Stimulated activated CD8-positive, alpha-beta memory T cell treated with anti-CD3 and anti-CD28 coated beads, Interleukin-4, amount 100 ng/mL, for 1 hour (primary cell): ENCODE data around the gene TNRC6A.
"Not testable (repeated sequence)": the region's sequence is repeated elsewhere in the genome, so short reads cannot be mapped to it uniquely, and the experiment has no call there.

Experiments used
- DNase-seq, 2 donors: peaks; one replicate each; pipeline ENCODE4 v3.0.0-alpha.2; 2020; ENCODE audit warnings: low read depth in 2 of 2, low spot score in 1 of 2

TNRC6A gene

DNA sequence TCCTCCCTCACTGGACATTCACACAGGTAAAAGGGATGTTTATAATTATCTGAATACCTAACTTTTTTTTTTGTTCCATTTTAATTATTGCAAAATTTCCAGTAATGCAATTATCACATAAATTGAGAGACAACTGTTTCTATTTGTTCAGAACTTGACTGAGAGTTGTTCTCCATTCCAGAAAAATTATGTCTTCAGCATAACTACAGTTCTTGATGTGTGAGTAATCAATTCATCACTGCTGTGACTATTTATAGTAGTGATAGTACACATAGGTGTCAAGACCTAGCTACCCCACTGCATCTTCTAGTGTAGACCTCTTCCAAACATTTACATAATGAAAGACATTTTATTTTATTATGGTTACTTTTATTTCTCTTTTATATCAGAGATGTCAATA, 5.8 kb upstream of the TNRC6A start:
- no peak for DNase-seq

DNA sequence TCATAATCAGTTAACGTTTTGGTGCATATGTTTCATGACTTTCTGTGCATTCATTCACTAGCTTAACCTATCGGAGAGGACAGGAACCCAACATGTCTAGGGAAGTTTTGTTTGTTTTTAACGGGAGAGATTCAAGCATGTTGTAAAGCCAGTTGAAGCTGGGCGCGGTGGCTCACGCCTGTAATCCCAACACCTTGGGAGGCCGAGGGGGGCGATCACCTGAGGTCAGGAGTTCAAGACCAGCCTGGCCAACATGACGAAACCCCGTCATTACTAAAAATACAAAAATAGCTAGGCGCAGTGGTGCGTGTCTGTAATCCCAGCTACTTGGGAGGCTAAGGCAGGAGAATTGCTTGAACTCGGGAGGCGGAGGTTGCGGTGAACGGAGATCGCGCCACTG, 1.4 kb upstream of the TNRC6A start:
- DNase-seq: no peak

DNA sequence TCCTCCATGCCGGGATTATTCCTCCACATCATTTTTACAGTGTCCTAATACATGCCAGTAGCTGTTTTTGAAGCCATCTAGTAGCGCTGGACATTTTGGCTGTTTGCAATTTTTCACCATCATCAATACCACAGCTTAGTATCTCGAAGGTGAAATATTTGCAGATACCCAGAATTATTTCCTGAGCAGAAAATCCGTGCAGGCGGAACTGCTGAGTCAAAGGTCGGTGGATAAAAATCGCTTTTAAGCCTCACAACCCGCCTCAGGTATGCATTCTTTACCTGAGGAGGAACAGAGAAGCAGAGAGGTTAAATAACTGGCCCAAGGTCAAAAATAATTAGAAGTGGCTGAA, 584 bp upstream of the TNRC6A start:
- no peak for DNase-seq

DNA sequence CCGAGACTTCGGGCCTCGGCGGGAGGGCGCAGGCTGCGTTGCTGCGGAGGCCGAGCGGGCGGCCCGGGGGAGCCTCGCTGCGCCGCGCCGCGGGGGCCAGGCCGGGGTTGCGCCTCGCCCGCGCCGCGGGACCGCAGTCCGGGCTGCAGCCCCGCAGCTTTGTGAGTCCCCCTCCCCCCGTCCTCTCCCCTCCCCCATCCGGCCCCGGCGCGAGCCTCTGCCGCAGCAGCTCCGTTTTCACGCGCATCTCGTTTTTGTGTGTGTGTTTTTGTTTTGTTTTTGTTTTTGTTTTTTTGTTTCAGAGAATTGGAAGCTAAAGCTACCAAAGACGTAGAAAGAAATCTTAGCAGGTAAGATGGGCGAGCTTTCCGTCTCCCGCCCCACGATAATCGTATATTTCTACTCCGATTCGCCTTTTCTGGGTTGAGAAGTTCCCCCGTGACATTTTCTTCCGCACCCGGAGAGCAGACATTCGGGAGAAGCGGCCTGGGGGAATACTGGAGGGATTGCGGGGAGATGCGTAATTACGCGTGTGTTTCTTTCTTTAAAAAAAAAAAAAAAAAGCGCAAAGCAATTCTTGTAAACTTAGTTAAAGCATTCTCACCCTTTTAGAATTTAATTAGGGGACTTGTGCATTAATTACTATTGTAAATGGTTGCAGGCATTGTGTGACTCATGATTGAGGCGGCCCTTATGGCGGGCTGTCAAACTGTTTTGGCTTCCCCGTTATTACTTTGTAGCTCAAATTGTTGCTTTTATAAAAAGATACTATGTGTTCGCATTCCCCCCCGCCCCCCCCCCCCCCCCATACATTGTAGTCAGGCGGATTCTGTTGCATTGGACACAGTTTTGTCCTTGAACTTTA, 732 bp downstream of the TNRC6A start:
- no peak for DNase-seq

DNA sequence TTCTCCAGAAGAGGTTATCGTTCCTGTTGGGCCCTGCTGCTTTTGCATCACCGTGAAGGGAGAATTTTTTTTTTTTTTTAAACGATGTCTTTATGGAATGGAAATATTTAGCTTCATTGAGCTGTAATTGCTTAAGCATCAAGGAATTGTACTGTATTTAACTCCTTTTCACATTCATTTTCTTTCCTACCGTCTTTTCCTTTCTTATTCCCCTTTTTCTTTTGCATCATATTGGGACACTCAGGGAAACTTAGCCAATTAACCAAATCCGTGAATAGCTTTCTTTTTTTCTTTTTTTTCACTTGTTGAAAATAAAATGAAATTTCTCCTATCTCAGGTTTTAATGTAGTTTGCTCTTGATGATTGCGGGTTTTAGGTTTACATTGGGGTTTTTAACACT, 1.5 kb downstream of the TNRC6A start:
- DNase-seq: no peak

DNA sequence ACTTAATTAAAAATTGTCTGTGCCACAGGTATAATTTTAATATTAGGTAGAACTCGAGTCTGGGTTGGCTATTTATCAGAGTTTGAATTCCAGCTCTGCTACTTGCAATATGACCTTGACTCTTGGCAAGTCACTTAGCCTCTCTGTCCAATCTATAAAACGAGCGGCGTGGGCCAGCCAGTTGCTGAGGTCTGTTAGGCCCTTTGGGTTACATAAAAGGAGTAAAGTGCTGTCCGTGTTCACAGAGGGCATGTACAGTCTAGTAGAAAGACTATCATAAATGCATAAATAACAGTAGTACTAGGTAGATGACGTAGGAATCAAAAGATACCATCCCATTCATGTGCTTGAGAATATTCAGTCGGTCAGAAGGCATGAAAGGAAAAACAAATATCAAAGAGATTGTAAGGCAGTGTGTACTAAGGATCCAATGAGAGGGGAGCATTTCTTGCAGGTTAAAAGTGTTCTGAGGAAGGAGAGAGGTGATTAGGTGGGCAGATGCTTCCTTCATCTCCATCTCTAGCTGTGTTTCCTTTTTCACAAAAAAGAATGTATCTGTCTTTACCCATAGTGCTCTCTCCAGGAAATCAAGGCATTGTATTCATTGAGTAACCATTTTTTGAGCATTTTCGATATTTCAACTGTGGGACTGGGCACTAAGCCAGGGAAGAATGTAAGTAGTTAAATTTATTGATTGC, 2.4 kb downstream of the TNRC6A start:
- DNase-seq: no peak

DNA sequence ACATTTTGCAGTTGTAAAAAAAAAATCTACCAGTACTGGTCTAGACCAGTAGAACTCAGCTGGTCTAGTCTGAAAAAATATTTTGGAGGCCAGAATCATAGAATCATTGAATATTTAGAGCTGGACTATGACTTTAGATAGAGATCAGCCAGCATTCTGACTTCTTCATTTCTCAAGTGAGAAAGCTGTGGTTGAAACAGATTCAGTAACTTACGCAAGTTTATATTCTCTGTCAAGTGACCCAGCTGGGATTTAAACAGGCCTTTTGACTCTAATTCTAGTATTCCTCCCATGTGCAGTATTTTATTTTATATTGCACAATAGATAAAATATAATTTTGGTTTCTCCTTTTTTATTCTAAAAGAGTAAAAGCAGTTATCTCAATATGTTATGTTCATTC, 4.9 kb downstream of the TNRC6A start:
- DNase-seq: no peak

DNA sequence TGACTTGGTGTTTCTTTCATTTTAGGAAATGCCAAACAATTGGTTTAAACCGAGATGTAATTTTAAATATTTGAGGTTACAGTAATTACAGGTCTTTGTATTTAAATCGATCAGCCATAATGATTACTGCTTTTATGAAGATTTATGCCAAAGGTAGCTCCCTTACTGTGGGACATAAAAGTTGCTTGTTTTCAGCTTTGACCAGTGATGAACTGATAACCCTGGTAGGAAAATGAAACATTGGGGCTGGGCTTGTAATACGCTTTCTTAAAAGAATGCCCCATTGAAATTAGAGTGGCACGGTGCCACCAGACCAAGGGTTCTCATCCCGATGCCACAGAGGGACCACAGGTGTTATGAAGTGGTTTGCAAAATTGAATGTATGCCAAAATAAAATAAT, 7.3 kb downstream of the TNRC6A start:
- DNase-seq: no peak

DNA sequence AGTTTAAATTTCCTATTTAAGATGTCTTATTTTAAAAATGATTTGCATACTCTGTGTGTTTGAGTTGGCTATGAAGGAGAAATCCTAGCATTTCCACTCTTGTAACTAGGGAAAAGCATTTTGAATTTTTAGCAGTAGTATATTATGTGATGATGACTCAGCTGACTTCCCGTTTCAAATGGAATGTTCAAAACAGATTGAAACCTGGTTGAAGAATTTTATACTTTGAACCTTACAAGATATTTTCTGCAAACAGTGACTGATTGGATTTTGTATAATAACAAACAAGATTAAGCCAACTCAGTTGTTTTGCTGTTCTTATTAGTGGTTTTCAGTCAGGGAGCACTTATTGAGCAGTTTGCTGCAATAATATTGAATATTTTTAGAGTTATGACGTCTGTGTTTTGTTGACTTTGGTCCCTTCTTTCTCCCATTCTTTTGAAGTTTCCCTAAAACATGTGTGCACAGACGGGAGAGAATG, 8.0 kb downstream of the TNRC6A start:
- DNase-seq: no peak

DNA sequence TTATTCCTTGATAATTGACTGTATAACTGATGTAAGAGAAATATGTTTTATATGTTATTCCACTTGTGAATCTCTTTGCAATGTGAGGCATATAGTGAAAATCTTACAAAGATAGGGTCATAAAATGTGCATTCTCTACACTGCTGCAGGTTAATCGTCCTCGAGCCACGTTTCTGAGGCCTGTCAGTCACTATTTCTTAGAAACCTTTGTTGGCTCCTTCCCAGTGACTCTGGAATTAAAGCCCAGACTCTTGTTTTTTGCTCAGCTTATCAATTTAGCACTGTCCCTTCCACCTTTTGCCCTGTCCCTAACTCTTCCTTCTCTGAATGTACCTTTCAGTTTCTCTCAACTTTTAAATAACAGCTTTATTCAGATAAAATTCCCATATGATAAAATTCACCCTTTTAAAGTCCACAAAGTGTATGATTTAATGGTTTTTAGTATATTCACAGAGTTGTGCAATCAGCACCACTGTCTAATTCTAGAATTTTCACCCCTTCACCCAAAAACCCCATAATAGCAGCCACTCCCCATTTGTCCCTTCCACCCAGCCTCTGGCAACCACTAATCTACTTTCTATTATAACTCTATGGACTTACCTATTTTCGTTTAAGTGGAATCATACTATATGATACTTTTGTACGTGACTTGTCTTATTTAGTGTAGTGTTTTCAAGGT, 8.6 kb downstream of the TNRC6A start:
- DNase-seq: no peak

DNA sequence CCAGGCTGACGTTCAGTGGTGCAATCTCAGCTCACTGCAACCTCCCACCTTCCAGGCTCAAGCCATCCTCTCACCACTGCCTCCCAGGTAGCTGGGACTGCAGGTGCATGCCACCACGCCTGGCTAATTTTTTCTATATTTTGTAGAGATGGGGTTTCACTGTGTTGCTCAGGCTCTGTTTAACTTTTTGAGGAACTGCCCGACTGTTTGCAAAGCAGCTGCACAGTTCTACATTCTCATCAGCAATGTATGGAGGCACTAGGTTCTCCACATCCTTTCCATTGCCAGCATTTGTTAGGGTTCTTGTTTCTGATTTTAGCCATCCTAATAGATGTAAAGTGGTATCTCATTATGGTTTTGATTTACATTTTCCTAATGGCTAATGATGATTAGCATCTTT, 9.4 kb downstream of the TNRC6A start:
- no peak for DNase-seq

DNA sequence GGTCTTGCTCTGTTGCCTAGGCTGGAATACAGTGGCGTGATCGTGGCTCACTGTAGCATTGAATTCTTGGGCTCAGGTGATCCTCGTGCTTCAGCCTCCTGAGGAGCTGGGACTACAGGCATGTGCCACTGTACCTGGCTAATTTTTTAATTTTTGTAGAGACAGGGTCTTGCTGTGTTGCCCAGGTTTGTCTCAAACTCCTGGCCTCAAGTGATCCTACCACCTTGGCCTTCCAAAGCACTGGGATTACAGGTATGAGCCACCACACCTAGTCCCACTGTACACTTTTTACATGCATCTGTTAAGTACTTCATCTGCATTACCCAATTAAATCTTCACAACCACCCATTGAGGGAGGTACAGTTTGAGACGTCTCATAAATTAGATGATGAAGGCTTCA, 12.4 kb downstream of the TNRC6A start:
- DNase-seq: no peak

DNA sequence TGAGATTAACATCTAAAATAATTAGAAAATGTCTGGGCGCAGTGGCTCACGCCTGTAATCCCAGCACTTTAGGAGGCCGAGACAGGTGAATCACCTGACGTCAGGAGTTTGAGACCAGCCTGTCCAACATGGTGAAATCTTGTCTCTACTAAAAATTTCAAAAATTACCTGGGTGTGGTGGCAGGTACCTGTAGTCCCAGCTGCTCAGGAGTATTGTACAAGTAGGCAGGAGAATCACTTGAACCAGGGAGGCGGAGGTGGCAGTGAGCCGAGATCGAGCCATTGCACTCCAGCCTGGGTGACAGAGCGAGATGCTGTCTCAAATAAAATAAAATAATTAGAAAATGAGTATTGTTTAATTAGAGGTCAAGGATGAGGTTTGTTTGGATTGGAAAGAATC, 13.2 kb downstream of the TNRC6A start:
- not testable (repeated sequence) for DNase-seq

DNA sequence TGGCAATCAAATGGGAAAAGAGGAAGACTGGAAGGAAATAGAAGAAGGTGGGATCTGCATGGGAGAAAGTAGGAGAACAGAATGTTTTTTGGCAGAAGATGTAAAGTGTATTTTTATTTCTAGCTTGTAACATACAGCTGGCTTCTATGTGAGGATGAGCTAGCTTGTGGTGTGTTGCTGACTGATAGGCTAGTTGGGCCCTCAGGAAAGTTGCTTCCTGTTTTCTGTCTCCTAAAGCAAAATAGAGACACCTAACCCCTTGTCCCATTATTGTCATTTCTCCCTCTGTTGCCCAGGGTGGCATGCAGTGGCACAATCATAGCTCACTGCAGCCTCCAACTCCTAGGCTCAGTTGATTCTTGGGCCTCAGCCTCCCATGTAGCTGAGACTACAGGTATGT, 15.9 kb downstream of the TNRC6A start:
- no peak for DNase-seq

DNA sequence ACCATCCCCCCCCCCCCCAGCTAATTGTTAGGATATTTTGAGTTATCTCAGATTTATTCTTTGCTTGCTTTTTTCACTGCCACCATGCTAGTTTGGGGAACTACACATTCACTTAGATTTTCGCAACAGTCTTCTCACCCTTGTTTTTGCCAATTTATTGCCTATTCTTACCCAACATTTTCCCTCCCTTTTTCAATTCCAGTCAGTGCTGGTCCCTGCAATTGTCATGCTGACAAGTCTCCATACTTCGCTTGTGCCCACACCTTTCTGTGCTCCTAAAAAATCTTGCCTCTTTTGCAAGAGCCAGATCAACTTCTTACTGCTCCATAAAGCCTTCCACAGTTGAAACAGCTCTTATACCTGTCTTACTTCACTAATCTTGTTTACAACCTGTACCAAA, 16.3 kb downstream of the TNRC6A start:
- DNase-seq: no peak

DNA sequence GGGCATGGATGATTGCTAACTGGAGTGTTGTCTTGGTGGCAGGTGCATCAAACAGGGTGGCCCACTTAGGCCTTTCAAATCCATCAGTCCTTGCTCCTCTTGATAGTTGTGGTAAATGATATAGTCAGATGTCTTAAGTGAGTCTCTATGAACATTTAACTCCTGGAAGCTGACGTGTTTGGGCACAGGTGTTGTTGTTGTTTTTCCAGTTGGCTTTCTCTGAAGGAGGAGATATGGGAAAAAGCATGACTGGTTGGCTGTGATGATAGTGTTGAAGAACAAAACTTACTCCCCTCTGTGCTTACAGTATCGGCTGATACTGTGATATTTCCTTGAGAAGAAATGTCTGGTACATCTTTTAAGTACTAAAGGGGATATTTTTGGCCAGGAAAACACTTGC, 18.0 kb downstream of the TNRC6A start:
- DNase-seq: no peak

DNA sequence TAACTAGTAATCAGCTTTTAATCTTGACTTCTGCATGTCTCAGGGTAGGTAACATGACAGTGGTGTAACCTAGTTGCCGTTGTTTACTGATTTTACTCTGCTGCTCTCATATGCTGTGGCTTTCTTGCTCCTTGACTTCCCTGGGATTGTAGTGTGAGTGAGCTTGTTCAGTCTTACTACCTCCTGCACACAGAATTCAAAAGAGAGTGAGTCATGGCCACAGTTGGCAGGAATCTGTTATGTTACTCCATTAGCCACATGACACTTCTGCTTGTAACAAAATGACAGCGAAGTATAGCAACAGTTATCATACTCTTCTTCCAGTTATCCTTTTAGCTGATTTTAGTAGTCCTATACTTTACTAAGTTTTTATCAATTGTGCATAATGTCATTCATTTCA, 18.8 kb downstream of the TNRC6A start:
- DNase-seq: no peak

DNA sequence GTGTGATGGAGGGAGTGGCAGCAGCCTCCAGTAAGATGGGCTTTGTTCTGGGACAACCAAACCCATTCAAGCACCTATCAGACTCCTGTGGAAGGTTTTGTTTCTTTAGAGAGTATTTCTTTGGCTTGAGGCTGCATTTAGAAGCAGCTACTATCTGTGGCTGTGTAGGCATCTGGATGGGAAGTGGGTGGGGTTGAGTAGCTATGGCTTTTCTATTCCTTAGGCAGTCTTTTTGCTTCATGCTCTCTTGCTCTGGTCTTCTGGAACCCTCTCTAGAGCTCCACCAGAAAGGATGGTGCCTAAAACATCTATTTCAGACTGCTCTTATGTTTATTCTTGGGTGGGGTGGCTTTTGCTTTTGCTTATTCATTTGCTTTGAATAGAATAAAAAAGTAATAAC, 19.9 kb downstream of the TNRC6A start:
- DNase-seq: no peak

DNA sequence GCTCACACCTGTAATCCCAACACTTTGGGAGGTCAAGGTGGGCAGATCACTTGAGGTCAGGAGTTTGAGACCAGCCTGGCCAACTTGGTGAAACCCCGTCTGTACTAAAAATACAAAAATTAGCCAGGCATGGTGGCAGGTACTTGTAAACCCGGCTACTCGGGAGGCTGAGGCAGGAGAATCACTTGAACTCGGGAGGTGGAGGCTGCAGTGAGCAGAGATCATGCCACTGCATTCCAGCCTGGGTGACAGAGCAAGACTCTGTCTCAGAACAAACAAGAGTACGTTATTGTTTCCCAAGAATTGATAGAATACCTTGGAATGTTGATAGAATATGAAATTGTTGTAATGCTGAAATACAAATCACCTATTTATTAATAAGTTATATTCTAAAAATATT, 20.4 kb downstream of the TNRC6A start:
- not testable (repeated sequence) for DNase-seq

DNA sequence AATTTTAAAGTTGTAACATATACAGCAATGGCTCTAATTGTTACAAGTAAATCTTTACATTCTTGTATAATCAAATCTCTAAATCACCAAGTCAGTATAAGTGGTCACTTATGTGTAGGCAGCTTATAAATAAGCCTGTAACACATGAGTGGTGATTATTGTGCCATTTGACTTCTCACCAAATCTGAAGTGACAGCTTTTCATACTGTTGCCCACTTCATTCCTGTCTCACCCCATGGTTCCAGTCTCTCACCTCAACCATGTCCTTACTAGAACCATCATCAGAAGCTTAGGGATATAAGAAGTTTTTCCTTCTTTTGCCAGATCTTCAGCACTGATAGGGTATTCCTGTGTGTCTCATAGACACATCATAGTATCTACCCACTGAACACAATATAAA, 23.5 kb downstream of the TNRC6A start:
- DNase-seq: no peak

DNA sequence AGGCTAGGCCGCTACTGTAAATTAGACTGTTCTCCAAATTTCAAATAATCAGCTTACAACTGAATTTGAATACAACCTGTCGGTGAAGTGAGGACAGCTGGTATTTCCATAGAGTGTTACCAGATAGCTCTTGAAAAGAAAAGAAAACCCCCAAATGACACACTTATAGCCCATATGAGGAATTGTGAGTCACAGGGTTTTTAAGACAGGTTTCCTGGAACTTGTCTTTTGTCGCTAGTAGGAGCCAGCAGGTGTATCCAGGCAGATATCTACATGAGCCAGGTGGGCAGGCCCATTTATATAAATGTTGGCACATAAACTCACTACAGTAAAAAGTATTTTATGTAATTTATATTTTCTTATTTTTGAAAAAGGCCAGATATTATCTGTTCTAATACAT, 24.0 kb downstream of the TNRC6A start:
- no peak for DNase-seq

DNA sequence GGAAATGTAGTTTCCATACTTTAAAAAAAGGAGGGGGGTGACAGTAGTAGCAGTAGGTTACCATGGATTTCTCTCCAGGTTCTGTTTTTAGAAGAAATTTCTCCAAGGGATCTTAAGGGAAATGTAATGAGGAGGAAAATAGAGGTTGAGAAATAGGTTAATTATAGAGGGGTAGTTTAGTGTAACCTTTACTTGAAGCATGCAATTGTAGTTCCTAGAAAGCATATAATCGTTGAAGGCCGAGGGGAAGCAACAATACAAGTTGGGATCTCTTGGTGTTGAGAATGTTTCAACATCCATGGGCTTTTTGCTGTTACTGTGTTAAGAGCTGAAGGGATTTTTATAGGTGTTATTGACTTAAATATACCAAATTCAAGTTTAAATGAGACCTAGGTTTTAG, 25.1 kb downstream of the TNRC6A start:
- DNase-seq: no peak
